Sciatic nerve (tissue), 2 donors: ENCODE data around the gene WDR55. TPM values are rescaled to one million over a fixed set of nuclear protein-coding genes. Genes with fewer than 3 reads are reported as not detected.
"Not testable (repeated sequence)": the region's sequence is repeated elsewhere in the genome, so short reads cannot be mapped to it uniquely, and the experiment has no call there.

ENCODE experiments used
- ATAC-seq: fragments of 200-7000 bp; cut with Tn5 transposase; one replicate; pipeline ENCODE4 v1.9.1; 2020; ENCODE audit warnings: mild to moderate bottlenecking, moderate library complexity
- DNase-seq: peaks from one replicate; pipeline ENCODE4 v3.0.0-alpha.2; 2020; ENCODE audit warnings: low spot score
- intact Hi-C: fragments of 100-400 bp; cut with DNase I; formaldehyde crosslinking; loops from one replicate; pipeline ENCODE4 v1.14.2; 2022
- total RNA-seq: library from RNA; stranded (reverse); fragmentation: NEBNext Ultra II Directional; extraction: Animal tissue kit (Norgen Biotek cat#: 25700); gene quantifications from one replicate; pipeline ENCODE4 v1.2.1, GENCODE V29; 2021
- donor health status: DM: no; HTN: no; CAD: no.
- donor health status: DM: no; HTN: no; CAD: no.

The WDR55 gene
- 16.0 TPM for total RNA-seq

GRCh38 chr5:140664359-140665119, at the start of gene WDR55:
Gene WDR55, plus strand, starts transcription at chr5:140664904. Its CDS starts 9 bp downstream, at chr5:140664913.
- intact Hi-C loops, result no loop called here
- ATAC-seq (peak; percentile 99), DNase-seq (peak; percentile 97)

GRCh38 chr5:140622301-140622700, 42.4 kb upstream of the WDR55 start:
- intact Hi-C loops, result no loop called here
- DNase-seq, result no peak
- ATAC-seq, result no peak

- ATAC-seq, DNase-seq, intact Hi-C loops: not testable (repeated sequence)
Measured at GRCh38 chr5:140623061-140623460, 41.6 kb upstream of the WDR55 start.

GRCh38 chr5:140624886-140625285, 39.8 kb upstream of the WDR55 start:
- DNase-seq, intact Hi-C loops, ATAC-seq: not testable (repeated sequence)

GRCh38 chr5:140627972-140628371, 36.7 kb upstream of the WDR55 start:
- intact Hi-C loops, result no loop called here
- ATAC-seq (no peak), DNase-seq (no peak)

GRCh38 chr5:140628711-140629110, 36.0 kb upstream of the WDR55 start:
- ATAC-seq (no peak), DNase-seq (no peak)
- intact Hi-C loops, result no loop called here

- no peak for DNase-seq
- intact Hi-C loops, result no loop called here
- ATAC-seq, result no peak
Measured at GRCh38 chr5:140630292-140631035, 34.2 kb upstream of the WDR55 start.

GRCh38 chr5:140631036-140631417, 33.7 kb upstream of the WDR55 start:
- DNase-seq, result no peak
- intact Hi-C loops, result no loop called here
- ATAC-seq, result no peak

- intact Hi-C loops, result no loop called here
- ATAC-seq, result peak; percentile 2
- no peak for DNase-seq
Measured at GRCh38 chr5:140631831-140632365, 32.8 kb upstream of the WDR55 start.

- DNase-seq (peak; percentile 75), ATAC-seq (peak; percentile 75)
- intact Hi-C loops, result no loop called here
Measured at GRCh38 chr5:140632366-140633020, 32.2 kb upstream of the WDR55 start.

- intact Hi-C loops, result no loop called here
- DNase-seq (peak; percentile 71), ATAC-seq (peak; percentile 82)
Measured at GRCh38 chr5:140633021-140633471, 31.7 kb upstream of the WDR55 start, which contains the start of gene CD14. Gene CD14, minus strand, starts transcription at chr5:140633175. Its CDS starts 104 bp downstream, at chr5:140633071.

GRCh38 chr5:140633501-140633900, 31.2 kb upstream of the WDR55 start:
- ATAC-seq (no peak), DNase-seq (no peak)
- intact Hi-C loops, result no loop called here

- ATAC-seq (no peak), DNase-seq (no peak)
- intact Hi-C loops, result no loop called here
Measured at GRCh38 chr5:140634103-140634502, 30.6 kb upstream of the WDR55 start.

- ATAC-seq, result no peak
- intact Hi-C loops, result no loop called here
- DNase-seq, result no peak
Measured at GRCh38 chr5:140635291-140636257, 29.1 kb upstream of the WDR55 start.

GRCh38 chr5:140637371-140638100, 27.2 kb upstream of the WDR55 start:
- DNase-seq (no peak), ATAC-seq (no peak)
- intact Hi-C loops, result no loop called here

- intact Hi-C loops, ATAC-seq, DNase-seq: not testable (repeated sequence)
Measured at GRCh38 chr5:140638898-140639147, 25.9 kb upstream of the WDR55 start.

GRCh38 chr5:140639148-140639981, 25.3 kb upstream of the WDR55 start, which contains the start of gene TMCO6:
Gene TMCO6, plus strand, starts transcription at chr5:140639451. Its CDS starts 77 bp downstream, at chr5:140639528.
- intact Hi-C loops, result no loop called here

More at GRCh38 chr5:140639148-140639981, 25.3 kb upstream of the WDR55 start, which contains the start of gene TMCO6:
- peak; percentile 99 for ATAC-seq
- peak; percentile 99 for DNase-seq
